ENCODE results near the gene ABHD13.

DNA sequence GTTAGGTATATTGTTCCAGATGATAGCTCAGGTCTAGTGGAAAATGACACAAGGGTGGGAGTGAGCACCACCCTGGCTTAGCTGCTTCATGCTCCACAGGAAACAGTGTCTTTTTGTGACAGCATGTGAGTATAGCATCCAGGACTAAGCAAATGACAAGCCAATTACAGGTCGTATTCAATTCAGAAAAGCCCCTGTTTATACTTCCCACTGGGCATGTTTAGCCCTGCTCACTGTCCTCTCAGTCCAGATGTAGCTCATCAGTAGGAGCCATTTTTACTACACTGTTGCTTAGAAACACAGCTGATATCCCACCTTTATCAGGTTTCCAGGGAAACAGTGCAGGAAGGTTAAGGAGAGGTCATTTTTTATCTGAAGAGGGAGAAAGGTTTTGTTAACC lies 8.0 kb downstream of the ABHD13 start:
- TF ChIP-seq, protein P1, sequence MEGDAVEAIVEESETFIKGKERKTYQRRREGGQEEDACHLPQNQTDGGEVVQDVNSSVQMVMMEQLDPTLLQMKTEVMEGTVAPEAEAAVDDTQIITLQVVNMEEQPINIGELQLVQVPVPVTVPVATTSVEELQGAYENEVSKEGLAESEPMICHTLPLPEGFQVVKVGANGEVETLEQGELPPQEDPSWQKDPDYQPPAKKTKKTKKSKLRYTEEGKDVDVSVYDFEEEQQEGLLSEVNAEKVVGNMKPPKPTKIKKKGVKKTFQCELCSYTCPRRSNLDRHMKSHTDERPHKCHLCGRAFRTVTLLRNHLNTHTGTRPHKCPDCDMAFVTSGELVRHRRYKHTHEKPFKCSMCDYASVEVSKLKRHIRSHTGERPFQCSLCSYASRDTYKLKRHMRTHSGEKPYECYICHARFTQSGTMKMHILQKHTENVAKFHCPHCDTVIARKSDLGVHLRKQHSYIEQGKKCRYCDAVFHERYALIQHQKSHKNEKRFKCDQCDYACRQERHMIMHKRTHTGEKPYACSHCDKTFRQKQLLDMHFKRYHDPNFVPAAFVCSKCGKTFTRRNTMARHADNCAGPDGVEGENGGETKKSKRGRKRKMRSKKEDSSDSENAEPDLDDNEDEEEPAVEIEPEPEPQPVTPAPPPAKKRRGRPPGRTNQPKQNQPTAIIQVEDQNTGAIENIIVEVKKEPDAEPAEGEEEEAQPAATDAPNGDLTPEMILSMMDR (IDR thresholded peaks at IDR 0.05) = no peak
- TF ChIP-seq POLR2A (IDR thresholded peaks at IDR 0.05) = no peak

All from gastroesophageal sphincter (tissue), 3 donors.